Measurements from ENCODE around the gene TRAF3.
"Not testable (repeated sequence)": the region's sequence is repeated elsewhere in the genome, so short reads cannot be mapped to it uniquely, and the experiment has no call there.

The TRAF3 gene

DNA sequence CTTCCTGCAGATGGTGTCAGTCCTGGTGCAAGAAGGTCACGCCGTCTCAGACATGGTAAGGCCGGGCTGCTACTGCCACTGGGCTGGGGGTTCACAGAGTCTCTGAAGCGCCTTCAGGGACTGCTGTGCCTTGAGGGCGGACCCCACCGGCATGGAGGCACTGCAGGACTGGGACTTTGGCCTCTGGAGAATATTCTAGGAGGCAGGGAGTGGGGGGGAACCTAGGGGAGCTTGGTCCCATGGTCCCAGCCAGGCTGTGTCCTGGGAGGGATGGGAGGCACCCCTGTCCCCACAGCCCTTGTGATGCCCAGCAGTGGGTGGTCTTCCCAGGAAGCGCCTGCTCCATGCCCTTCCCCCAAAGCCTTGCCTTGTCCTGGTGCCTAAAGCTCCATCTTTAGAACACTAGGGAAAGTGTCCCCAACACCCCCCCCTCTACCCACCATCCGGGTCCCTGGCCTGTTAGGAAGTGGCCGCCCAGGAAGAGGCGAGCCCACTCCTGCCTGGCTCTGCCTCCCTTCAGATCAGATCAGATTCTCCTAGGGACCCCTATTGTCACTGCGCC lies 146.8 kb downstream of the TRAF3 start:
- no peak for DNase-seq (ENCODE audit: low spot score)

DNA sequence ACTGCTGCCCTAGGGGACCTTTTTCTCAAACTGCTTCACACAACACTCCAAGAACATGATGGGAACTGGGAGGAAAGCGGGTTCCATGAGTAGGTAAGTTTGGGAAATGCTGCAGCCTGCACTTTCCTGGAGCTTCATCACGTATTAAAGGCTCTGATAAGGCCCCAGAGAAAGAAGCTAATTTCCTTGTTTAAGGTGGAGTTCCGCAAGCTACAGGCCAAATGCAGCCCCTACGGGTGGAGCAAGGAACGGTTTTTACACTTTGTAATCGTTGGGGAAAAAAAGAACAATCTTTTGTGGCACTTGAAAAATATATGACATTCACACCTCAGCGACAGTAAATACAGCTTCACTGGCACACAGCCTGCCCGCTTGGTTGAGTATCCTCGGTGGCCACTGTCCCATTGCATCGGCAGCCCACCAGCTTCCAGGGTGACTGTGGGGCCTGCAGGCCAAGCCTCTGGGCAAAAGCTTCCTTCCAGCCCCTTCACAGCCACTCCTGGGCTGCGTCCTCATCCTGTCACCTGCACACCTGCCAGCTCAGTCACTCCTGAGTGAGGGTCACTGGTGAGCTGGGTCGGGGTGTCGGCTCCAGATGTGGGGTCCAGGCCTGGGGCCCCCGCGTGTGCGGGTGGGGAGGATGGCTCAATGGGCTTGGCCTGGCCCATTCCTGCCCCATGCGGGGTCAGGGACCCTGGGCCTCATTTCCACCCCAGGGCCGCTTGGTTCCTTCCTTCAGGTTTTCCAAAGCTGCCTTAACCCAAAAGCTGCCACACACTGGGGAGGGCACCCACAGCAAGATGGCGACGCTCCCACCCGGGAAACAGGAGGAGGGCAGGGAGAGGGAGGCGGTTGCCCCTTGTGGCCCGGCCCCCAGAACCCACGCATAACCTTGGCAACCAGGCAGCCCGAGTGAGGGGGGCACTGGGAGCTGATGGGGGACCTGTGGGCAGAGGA lies 147.7 kb downstream of the TRAF3 start:
- no peak for DNase-seq (ENCODE audit: low spot score)

DNA sequence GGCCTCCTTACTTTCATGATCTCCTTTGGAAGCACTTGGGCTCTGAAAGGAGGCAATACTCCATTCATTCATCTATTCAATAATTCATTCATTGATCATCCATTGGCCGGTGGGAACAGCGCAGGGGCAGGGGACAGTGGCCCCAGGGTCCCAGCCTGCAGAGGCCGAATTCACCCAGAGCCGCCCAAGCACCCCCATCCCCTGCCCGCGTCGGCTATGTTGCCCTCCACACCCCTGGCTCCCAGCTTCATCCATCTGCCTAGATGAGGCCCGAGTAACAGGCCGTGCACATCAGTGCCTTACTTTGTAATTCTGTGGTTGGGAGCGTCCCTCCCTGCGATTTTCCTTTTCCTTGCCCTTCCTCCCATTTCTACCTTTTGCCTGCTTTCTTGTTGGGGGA lies 148.4 kb downstream of the TRAF3 start:
- no peak for DNase-seq (ENCODE audit: low spot score)

DNA sequence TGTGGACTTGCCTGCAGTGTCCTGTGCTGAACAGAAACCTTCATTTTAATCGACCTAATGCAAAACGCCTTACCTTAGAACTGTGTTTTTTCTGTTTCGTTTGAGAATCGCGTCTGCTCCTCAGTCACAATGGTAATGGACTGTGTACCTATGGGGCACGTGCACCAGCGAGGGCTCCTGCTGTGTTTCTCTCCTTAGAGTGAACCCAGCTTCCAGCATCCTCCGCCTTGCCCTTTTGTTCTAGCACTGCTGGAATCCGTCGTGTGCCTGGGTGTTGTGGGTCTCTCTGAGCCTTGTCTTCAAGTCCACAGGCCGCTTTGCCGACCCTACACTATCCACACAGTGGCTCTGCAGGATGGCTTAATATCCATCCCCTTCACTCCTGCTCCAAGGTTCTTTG lies 148.9 kb downstream of the TRAF3 start:
- DNase-seq (ENCODE audit: low spot score), result no peak

DNA sequence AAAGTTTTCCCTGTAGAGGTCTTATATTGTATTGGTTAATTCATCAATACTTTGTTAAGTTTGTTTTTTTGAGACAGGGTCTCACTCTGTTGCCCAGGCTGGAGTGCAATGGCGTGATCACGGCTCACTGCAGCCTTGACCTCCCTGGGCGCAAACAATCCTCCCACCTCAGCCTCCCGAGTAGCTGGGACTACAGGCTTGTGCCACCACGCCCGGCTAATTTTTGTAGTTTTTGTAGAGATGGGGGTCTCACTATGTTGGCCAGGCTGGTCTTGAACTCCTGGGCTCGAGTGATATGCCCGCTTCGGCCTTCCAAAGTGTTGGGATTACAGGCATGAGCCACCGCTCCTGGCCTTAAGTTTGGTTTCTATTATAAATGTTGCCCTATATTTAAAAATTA lies 149.6 kb downstream of the TRAF3 start:
- DNase-seq (ENCODE audit: low spot score), result not testable (repeated sequence)

DNA sequence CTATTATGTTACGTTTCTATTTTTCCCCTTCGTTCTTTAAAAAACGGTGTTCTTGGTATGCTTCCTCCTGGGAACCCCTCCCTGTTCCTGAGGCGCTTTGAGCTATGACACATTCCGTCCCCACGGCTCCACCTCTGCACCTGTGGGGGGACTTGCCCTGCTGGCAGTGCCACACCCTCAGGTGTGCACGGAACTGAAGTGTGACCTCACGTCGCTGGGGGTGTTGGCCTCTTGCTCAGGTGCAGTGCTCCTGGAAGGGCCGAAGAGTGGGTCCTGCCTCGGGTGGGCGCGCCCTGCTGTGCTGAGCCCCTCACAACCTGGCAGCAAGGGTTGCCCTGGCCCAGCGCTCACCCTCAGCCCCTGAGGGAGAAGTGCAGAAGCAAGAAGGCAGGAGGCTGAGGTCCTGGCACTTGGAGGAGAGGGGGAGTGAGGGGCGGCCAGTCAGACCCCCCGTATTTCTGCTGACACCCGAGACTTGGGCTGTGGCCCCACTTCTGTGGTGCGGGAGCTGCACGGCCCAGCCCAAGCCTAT lies 150.2 kb downstream of the TRAF3 start:
- no peak for DNase-seq (ENCODE audit: low spot score)

DNA sequence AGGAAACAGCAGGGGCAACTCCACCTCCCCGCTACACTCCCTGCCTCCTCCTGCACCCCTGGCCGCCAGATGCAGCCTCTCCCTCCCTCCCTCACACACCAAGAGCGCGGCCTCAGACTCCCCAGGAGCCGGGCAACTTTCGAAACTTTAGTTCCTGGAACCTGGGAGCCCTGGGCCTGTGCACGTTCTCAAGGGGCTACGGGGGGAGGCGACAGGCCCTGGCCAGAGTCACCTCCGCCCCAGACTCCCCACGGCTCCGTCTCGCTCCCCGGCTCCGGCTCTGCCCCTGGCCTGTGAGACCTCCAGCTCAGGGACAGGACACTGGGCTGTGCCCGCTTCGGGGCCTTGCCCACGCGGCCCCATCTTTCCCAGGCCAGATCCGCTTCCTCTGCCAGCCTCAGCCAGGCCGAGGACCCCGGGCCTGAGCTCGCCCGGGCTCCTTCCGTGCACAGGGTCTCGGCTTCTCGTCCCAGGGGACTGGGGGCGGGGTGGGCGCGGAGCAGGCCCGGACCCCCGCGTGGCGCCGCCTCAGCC lies 150.7 kb downstream of the TRAF3 start:
- DNase-seq (ENCODE audit: low spot score), result no peak

DNA sequence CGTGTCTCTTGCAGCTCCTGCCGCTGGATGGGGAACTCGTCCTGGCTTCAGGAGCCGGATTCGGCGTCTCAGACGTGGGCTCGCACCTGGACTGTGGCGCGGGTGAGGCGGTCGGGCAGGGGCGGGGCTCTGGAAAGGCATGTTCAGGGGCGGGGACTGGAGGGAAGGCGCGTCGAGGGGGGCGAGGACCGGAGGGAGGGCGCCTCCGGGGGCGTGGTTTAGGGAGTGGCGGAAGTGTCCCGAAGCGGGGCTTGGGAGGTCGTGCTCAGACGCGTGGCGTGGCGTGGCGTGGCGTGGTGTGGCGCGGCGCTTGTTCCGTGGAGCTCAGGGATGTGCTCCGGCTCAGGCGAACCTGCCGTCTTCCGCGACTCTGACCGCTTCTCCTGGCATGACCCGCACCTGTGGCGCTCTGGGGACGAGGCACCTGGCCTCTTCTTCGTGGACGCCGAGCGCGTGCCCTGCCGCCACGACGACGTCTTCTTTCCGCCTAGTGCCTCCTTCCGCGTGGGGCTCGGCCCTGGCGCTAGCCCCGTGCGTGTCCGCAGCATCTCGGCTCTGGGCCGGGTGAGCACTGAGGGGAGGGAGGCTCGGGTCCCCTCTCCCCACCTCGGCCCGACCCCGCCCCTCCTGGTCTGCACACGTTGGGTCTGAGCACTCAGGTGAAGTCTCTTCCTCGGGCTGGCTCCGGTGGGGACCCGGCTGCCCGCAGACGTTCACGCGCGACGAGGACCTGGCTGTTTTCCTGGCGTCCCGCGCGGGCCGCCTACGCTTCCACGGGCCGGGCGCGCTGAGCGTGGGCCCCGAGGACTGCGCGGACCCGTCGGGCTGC lies 151.4 kb downstream of the TRAF3 start:
- DNase-seq (ENCODE audit: low spot score), result peak; percentile 89

DNA sequence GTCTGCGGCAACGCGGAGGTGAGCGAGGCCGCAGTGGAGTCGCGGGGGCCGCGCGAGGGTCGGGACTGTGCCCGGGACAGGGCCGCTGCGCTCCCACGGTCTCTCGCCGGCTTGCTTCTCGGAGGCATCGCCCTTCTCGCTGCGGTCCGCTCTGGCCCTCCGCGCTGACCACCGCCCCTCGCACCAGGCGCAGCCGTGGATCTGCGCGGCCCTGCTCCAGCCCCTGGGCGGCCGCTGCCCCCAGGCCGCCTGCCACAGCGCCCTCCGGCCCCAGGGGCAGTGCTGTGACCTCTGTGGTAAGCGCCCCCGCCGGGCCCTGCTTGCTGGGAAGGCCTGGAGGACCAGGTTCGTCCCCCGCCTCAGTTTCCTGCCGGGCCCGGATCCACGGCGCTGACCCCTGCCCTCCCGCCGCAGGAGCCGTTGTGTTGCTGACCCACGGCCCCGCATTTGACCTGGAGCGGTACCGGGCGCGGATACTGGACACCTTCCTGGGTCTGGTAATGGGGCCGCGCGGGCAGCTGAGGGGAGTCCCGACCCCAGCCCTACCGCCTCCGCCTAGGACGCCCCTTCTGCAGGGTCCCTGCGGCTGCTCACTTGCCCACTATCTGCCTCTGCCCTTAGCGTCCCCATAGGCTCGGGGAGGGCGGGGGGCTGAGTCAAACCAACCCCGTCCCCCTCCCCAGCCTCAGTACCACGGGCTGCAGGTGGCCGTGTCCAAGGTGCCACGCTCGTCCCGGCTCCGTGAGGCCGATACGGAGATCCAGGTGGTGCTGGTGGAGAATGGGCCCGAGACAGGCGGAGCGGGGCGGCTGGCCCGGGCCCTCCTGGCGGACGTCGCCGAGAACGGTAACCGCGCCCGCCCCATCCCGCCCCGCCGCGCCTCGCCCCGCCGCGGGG lies 152.2 kb downstream of the TRAF3 start:
- no peak for DNase-seq (ENCODE audit: low spot score)

DNA sequence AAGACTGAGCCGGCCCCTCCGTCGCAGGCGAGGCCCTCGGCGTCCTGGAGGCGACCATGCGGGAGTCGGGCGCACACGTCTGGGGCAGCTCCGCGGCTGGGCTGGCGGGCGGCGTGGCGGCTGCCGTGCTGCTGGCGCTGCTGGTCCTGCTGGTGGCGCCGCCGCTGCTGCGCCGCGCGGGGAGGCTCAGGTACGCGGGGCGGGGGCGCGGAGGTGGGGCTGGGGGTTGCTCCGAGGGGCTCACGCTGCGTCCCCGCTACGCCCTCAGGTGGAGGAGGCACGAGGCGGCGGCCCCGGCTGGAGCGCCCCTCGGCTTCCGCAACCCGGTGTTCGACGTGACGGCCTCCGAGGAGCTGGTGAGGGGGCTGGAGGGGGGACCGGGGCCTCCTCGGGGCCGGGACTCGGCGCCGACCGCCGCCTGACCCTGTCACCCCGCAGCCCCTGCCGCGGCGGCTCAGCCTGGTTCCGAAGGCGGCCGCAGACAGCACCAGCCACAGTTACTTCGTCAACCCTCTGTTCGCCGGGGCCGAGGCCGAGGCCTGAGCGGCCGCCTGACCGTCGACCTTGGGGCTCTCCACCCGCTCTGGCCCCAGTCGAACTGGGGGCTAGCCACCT lies 153.0 kb downstream of the TRAF3 start:
- DNase-seq (ENCODE audit: low spot score), result no peak

DNA sequence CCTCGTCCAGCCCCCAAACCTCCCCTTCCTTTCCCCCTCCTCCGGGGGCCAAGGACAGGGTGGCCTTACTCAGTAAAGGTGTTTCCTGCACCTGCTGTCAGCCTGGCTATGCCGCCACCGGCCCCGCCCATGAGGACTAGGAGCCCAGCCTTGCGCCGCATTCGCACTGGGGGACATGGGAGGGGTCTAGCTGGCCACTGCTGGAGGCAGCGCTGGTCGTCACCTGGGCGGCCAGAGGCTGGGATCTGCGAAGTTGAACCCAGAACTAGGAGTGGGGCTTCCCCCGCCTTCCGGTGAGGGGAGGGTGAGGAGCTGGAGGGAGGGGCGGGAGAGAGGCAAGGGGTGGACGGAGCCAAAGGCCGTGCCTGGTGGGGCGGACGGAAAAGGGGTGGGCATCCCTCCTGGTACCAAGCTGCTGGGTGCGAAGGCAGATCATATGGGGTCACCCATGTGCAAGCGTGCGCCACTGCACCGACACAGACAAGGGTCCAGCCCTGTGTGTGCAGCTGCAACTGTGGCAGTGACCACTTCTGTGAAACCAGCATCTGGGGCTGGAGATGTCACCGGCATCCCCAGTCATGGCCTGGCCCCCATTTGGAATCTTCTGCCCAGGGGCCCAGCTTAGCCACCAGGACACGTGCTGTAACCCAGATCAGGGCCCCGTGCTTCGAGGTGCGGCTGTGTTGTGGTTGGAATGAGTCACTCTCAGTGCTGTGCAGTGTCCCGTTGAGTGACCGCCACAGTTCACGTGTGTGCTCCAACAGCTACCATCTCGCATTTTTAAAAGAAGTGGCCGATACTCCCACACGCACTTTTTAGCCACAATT lies 153.7 kb downstream of the TRAF3 start:
- no peak for DNase-seq (ENCODE audit: low spot score)

DNA sequence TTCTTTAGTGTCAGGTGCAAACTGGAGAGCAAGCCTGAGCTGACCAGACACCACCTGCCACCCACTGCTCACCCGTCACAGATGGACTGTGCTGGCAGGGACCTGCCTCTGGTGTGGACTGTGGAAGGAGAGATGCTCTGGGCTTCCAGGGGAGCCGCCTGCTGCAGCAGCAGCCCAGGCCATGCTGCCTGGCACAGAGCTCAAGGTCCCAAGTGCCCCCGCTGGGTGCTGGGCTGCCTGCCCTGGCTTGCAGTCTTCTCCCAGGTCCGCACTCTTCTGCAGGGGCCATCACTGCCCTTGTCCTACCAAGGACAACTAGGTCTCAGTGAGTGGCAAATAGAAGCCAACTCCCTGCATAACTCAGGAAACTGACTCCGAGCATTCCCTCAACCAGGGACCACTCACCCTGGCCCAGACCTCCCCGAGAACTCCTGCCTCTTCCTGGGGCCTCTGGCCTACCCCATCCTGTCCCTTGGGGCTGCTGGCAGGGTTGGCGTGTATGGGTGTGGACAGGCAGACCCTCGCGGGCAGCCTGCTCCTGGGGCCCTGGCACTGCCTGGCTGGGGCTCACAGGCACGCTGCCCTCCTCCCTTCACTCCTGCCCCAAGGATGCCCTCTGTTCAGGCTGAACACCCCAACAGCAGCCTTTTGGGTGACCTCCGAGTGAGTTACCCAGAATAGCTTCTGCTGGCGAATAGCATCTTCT lies 154.5 kb downstream of the TRAF3 start:
- no peak for DNase-seq (ENCODE audit: low spot score)

DNA sequence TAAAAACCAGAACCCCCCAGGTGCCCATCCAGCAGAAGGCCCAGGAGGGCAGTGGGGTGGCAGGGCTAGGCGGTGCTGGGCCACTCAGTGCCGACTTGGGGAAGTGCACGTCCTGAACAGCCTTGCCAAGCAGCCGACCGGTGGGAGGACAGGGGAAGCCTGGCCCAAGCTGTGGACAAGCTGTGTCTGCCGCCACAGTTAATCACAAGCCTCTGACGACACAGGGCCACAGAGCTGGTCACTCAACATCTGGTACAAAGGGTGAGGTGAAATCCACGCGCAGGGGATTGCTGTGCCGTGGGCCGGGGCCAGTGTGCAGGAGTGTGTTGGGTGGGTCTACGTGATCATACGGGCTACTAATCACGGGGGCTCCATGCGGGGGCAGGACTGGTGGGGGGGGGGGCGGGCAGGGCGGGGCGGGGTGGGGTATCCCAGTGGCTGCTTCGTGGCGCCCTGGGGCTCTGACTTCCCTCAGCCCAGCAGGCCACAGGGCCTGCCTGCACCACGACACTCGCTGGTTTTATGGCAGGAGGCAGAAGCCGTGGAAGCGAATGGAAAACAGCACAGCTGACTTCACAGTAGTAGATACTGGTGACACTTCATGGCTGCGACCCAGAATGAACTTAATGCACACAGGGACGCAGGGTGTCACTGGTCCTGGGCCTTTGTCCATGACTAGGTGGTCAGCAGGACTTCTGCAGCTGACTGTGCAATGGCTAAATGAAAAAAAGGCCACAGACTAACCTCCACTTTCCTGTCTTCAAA lies 155.4 kb downstream of the TRAF3 start:
- DNase-seq (ENCODE audit: low spot score), result no peak

DNA sequence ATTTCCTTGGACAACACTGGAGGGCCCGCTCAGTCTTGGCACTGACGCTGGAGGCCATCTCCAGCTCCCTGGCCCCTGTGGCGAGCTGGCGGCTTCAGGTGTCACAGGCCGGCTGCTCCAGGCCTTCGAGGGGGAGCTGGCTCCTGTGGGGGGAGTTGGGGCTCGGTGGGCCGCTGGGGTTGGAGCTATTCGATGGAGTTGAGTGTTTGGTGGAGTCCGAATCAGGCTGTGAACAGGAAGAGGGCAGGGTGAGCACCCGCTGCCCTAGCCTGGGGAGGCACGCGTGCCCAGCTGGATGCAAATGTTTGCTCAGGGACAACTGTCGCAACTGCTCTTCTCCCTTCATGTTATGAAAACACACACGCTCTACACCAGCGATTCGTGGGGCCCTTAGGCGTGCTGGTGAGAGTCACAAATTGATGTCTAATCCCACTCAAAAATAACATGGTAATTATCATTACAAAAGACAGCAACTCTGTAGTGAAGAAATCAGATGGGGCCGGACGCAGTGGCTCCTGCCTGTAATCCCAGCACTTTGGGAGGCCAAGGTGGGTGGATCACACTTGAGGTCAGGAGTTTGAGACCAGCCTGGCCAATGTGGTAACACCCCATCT lies 156.5 kb downstream of the TRAF3 start:
- DNase-seq (ENCODE audit: low spot score), result no peak

DNA sequence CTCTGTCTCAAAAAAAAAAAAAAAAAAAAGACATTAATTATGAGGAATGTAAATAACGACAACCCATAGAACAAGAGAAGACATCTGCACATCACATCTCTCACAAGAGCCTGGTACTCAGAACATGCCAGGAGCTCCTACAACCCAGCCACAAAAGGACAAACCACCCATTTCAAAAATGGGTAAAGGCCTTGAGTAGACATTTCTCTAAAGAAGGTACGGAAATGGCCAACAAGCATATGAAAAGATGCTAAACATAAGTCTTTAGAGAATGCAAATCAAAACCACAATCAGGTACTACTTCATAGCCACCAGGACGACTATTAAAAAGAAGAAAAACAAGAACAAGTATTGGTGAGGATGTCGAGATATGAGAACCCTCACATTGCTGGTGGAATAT lies 158.5 kb downstream of the TRAF3 start:
- no peak for DNase-seq (ENCODE audit: low spot score)

DNA sequence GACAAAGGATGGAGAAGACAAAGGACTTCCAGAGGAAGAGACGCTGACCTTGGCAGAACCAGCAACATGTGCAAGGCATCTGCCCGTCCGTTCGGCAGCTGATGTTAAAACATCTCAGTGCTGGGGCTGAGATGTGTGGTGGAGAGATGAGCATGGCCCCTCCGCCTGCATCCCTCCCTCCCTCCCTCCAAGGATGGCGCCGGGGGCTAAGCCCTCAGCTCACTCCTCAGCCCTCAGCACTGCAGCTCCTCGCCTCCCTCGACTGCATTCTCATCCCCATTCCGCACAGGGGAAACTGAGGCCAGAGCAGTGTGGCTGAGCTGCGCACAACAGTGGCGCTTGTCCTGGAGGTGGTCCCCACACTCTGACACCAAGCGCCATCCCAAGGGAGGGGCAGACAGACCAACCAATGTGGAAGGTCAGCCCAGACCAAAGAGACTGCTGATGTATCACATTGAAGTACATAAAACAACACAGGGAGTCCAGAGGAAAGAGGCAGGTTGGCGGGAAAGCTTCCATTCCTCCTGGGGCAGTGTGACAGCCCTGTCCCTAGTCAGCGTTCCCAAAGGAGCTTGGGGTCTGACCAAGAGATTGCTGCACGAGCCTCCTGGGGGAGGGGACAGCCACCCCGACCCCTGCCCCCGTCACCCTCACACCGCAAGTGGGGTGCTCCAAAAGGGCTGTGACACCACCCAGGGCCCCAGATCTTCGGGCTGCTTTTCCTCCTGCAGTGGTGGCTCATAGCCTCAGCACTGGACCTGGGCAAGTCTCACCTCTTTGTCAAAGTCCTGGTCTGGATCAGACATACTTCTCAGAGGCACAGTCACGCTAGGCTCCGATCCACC lies 160.3 kb downstream of the TRAF3 start:
- DNase-seq (ENCODE audit: low spot score), result no peak

DNA sequence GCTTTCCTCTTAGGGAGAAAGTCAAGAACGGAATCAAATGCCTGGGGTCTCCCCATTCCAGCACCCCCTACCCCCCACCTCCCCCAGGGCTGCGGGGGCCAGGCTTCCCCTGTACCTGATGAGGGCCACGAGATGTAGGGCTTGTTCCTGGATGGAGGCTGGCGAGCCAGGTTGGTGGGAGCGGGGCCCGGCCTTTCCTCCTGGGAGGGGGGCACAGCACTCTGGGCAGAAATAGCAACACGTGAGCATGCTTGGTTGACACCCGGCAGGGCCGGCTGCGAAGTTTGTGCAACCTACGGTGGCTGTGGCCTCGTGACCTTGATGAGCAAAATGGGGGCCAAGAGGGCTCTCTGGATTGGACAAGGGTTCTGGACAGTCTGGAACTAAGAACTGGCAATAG lies 160.9 kb downstream of the TRAF3 start:
- DNase-seq (ENCODE audit: low spot score), result no peak

Data from germinal center (tissue), 1 donor.